Neutrophil (primary cell): Measurements from ENCODE around the gene C1QL2.

Source experiments
- H3K27ac ChIP-seq: fragments of 200-600 bp; sonication (generic); 2 replicates; pipeline ENCODE4 v1.5.1; 2016; ENCODE audit warnings: mild to moderate bottlenecking, moderate library complexity
- H3K27me3 ChIP-seq: fragments of 200-600 bp; sonication (generic); 2 replicates; pipeline ENCODE4 v1.6.0; 2016; ENCODE audit warnings: mild to moderate bottlenecking
- H3K36me3 ChIP-seq: fragments of 200-600 bp; sonication (generic); 2 replicates; pipeline ENCODE4 v1.5.1; 2017
- H3K4me1 ChIP-seq, 2 experiments: fragments of 200-600 bp in 1 of 2; sonication (generic) in 1 of 2; 1 replicate in 1 of 2; 2 replicates in 1 of 2; pipeline versions ENCODE4 v1.5.1 to v1.6.1; 2013 to 2016; ENCODE audit warnings: low read depth in 1 of 2, low read length in 1 of 2, mild to moderate bottlenecking in 1 of 2, moderate library complexity in 1 of 2; ENCODE audit not compliant: control insufficient read depth in 1 of 2, insufficient read depth in 1 of 2
- H3K4me3 ChIP-seq, 2 experiments: fragments of 200-600 bp in 1 of 2; sonication (generic) in 1 of 2; 1 replicate in 1 of 2; 2 replicates in 1 of 2; pipeline ENCODE4 v1.5.1; 2013 to 2016; ENCODE audit warnings: low read depth in 1 of 2, low read length in 1 of 2, mild to moderate bottlenecking in 1 of 2, moderate library complexity in 1 of 2
- H3K9me3 ChIP-seq: fragments of 200-600 bp; sonication (generic); 2 replicates; pipeline ENCODE4 v1.5.1; 2016
- CTCF ChIP-seq: fragments of 200-600 bp; sonication (generic); IDR thresholded peaks from 2 replicates; pipeline ENCODE4 v1.5.1; 2016; ENCODE audit warnings: antibody characterized with exemption

Gene C1QL2

GRCh38 chr2:119136872-119137271, 21.7 kb downstream of the C1QL2 start:
- no peak for TF ChIP-seq CTCF
- Histone ChIP-seq H3K4me3 (no peak overlapping the region), H3K27ac (no peak overlapping the region), H3K4me1 (no peaks in the 10 kb centered on the region), H3K36me3 (no peaks in the 10 kb centered on the region), H3K9me3 (no peaks in the 10 kb centered on the region), H3K27me3 (peaks cover 51% of the 10 kb centered on the region)

GRCh38 chr2:119136093-119136492, 22.5 kb downstream of the C1QL2 start:
- H3K4me1 ChIP-seq, result no peaks in the 10 kb centered on the region
- H3K27ac ChIP-seq, result no peak overlapping the region
- no peak for TF ChIP-seq CTCF
- no peaks in the 10 kb centered on the region for H3K36me3 ChIP-seq
- H3K9me3 ChIP-seq, result no peaks in the 10 kb centered on the region
- H3K4me3 ChIP-seq, result no peak overlapping the region
- H3K27me3 ChIP-seq, result peaks cover 47% of the 10 kb centered on the region

- no peaks in the 10 kb centered on the region for H3K9me3 ChIP-seq
- no peak overlapping the region for H3K27ac ChIP-seq
- H3K4me3 ChIP-seq, result no peak overlapping the region
- H3K4me1 ChIP-seq, result no peaks in the 10 kb centered on the region
- TF ChIP-seq CTCF, result no peak
- peaks cover 49% of the 10 kb centered on the region for H3K27me3 ChIP-seq
- H3K36me3 ChIP-seq, result no peaks in the 10 kb centered on the region
These were observed 23.8 kb downstream of the C1QL2 start for GRCh38 chr2:119134775-119135174.

- H3K4me3 ChIP-seq, result no peak overlapping the region
- TF ChIP-seq CTCF, result peak; percentile 36
- H3K36me3 ChIP-seq, result no peaks in the 10 kb centered on the region
- peaks cover 77% of the 10 kb centered on the region for H3K27me3 ChIP-seq
- no peaks in the 10 kb centered on the region for H3K9me3 ChIP-seq
- H3K4me1 ChIP-seq, result no peaks in the 10 kb centered on the region
- no peak overlapping the region for H3K27ac ChIP-seq
These were observed 31.9 kb downstream of the C1QL2 start for GRCh38 chr2:119126650-119127049.

- H3K9me3 ChIP-seq, result no peaks in the 10 kb centered on the region
- no peak overlapping the region for H3K4me3 ChIP-seq
- H3K4me1 ChIP-seq, result no peaks in the 10 kb centered on the region
- H3K36me3 ChIP-seq, result no peaks in the 10 kb centered on the region
- H3K27ac ChIP-seq, result no peak overlapping the region
- no peak for TF ChIP-seq CTCF
- H3K27me3 ChIP-seq, result peaks cover 71% of the 10 kb centered on the region
These were observed 35.2 kb downstream of the C1QL2 start for GRCh38 chr2:119123389-119123788.

- Histone ChIP-seq H3K36me3 (no peaks in the 10 kb centered on the region), H3K27me3 (peaks cover 68% of the 10 kb centered on the region), H3K9me3 (no peaks in the 10 kb centered on the region), H3K4me1 (no peaks in the 10 kb centered on the region), H3K4me3 (no peak overlapping the region), H3K27ac (no peak overlapping the region)
- TF ChIP-seq CTCF, result no peak
These were observed 35.9 kb downstream of the C1QL2 start for GRCh38 chr2:119122663-119123062.
